GM23338 (cell line): ENCODE data around the gene ARHGAP30. TPM values are rescaled to one million over a fixed set of nuclear protein-coding genes. Genes with fewer than 3 reads are reported as not detected.

Experiments
- ATAC-seq: fragments of 200-7000 bp; cut with Tn5 transposase; 3 replicates; pipeline ENCODE4 v1.9.1; 2020
- DNase-seq: peaks from one replicate; pipeline ENCODE4 v3.0.0-alpha.2; 2015; ENCODE audit warnings: low spot score
- H2AFZ ChIP-seq: fragments of 200-600 bp; sonication (generic); 2 replicates; pipeline ENCODE4 v1.8.0; 2016; ENCODE audit warnings: antibody characterized with exemption, mild to moderate bottlenecking, moderate library complexity
- H3F3A ChIP-seq: fragments of 200-600 bp; sonication (generic); replicated peaks from 2 replicates; pipeline ENCODE4 v1.8.0; 2017; ENCODE audit warnings: antibody characterized with exemption, mixed run types, low read depth
- H3K27ac ChIP-seq: fragments of 200-600 bp; sonication (generic); 2 replicates; pipeline ENCODE4 v1.6.1; 2016; ENCODE audit warnings: low read depth
- H3K27me3 ChIP-seq: fragments of 200-600 bp; sonication (generic); 2 replicates; pipeline ENCODE4 v1.8.0; 2016; ENCODE audit warnings: mild to moderate bottlenecking, mixed run types, moderate library complexity; ENCODE audit not compliant: insufficient read depth
- H3K36me3 ChIP-seq: fragments of 200-600 bp; sonication (generic); 2 replicates; pipeline ENCODE4 v1.8.0; 2016; ENCODE audit warnings: mild to moderate bottlenecking; ENCODE audit not compliant: insufficient read depth
- H3K4me1 ChIP-seq: fragments of 200-600 bp; sonication (generic); 2 replicates; pipeline ENCODE4 v1.8.0; 2016; ENCODE audit warnings: mild to moderate bottlenecking, moderate library complexity; ENCODE audit not compliant: insufficient read depth
- H3K4me2 ChIP-seq: fragments of 200-600 bp; sonication (generic); 2 replicates; pipeline ENCODE4 v1.7.1; 2017; ENCODE audit warnings: mixed run types
- H3K4me3 ChIP-seq: fragments of 200-600 bp; sonication (generic); 2 replicates; pipeline ENCODE4 v1.6.1; 2016; ENCODE audit warnings: mixed run types
- H3K79me2 ChIP-seq: fragments of 200-600 bp; sonication (generic); replicated peaks from 2 replicates; pipeline ENCODE4 v1.8.0; 2017; ENCODE audit warnings: mild to moderate bottlenecking; ENCODE audit not compliant: insufficient read depth
- H3K9me2 ChIP-seq: fragments of 200-600 bp; sonication (generic); 2 replicates; pipeline ENCODE4 v1.8.0; 2017; ENCODE audit not compliant: insufficient read depth
- H4K20me1 ChIP-seq: fragments of 200-600 bp; sonication (generic); replicated peaks from 2 replicates; pipeline ENCODE4 v1.8.0; 2017; ENCODE audit warnings: mild to moderate bottlenecking; ENCODE audit not compliant: insufficient read depth
- H3K27ac Mint-ChIP-seq: 2 replicates; pipeline ENCODE4 v1.8.0; 2020; ENCODE audit warnings: inconsistent platforms, mild to moderate bottlenecking, moderate library complexity, mixed read lengths
- H3K27me3 Mint-ChIP-seq: 3 replicates; pipeline ENCODE4 v1.8.0; 2022; ENCODE audit warnings: low read depth, mild to moderate bottlenecking, moderate library complexity, mixed read lengths, inconsistent platforms; ENCODE audit not compliant: insufficient read depth, poor library complexity
- H3K36me3 Mint-ChIP-seq: 3 replicates; pipeline ENCODE4 v1.8.0; 2021; ENCODE audit warnings: low read depth, mild to moderate bottlenecking, inconsistent platforms, moderate library complexity, mixed read lengths
- H3K4me1 Mint-ChIP-seq: 3 replicates; pipeline ENCODE4 v1.8.0; 2020; ENCODE audit warnings: mild to moderate bottlenecking, inconsistent platforms, mixed read lengths
- H3K4me3 Mint-ChIP-seq: 3 replicates; pipeline ENCODE4 v1.8.0; 2021; ENCODE audit warnings: moderate library complexity, mild to moderate bottlenecking, inconsistent platforms, mixed read lengths
- H3K9me3 Mint-ChIP-seq: 3 replicates; pipeline ENCODE4 v1.8.0; 2020; ENCODE audit warnings: moderate library complexity, mild to moderate bottlenecking, inconsistent platforms, mixed read lengths
- CREB1 ChIP-seq: fragments of 250-450 bp; sonication (Bioruptor Pico); IDR thresholded peaks from 2 replicates; pipeline ENCODE4 v1.5.0; 2020; ENCODE audit warnings: low read depth, mild to moderate bottlenecking, moderate library complexity
- CTCF ChIP-seq, 2 experiments: fragments of 200-600 bp in 1 of 2; sonication (generic) in 1 of 2; conservative IDR thresholded peaks; 2 replicates each; pipeline versions ENCODE4 v1.5.1 to v1.6.1; 2016 to 2017; ENCODE audit warnings: antibody characterized with exemption in 2 of 2, low read depth in 2 of 2, mild to moderate bottlenecking in 2 of 2, moderate library complexity in 1 of 2
- ETS1 ChIP-seq: IDR thresholded peaks from 2 replicates; pipeline ENCODE4 v1.6.1; 2016; ENCODE audit warnings: antibody characterized with exemption
- EZH2 ChIP-seq: fragments of 200-600 bp; sonication (generic); IDR thresholded peaks from one replicate; pipeline ENCODE4 v1.8.0; 2017; ENCODE audit warnings: antibody characterized with exemption, mild to moderate bottlenecking, low read depth; ENCODE audit not compliant: unreplicated experiment
- EZH2phosphoT487 ChIP-seq: fragments of 200-600 bp; sonication (generic); IDR thresholded peaks from one replicate; pipeline ENCODE4 v1.8.1; 2018; ENCODE audit warnings: antibody characterized with exemption; ENCODE audit not compliant: unreplicated experiment
- JUNB ChIP-seq: IDR thresholded peaks from one replicate; pipeline ENCODE4 v1.6.1; 2016; ENCODE audit warnings: antibody characterized with exemption; ENCODE audit not compliant: unreplicated experiment
- NANOG ChIP-seq: IDR thresholded peaks from 2 replicates; pipeline ENCODE4 v1.6.1; 2016; ENCODE audit warnings: antibody characterized with exemption, borderline replicate concordance
- POLR2AphosphoS5 ChIP-seq: IDR thresholded peaks from 2 replicates; pipeline ENCODE4 v1.6.1; 2016; ENCODE audit warnings: antibody characterized with exemption, low read depth
- REST ChIP-seq: IDR thresholded peaks from one replicate; pipeline ENCODE4 v1.6.1; 2018; ENCODE audit warnings: antibody characterized with exemption; ENCODE audit not compliant: unreplicated experiment
- ZNF114 ChIP-seq: fragments of 250-450 bp; sonication (Bioruptor Pico); IDR thresholded peaks from 2 replicates; pipeline ENCODE4 v1.5.0; 2020; ENCODE audit warnings: mild to moderate bottlenecking, moderate library complexity
- ZNF331 ChIP-seq: fragments of 250-450 bp; sonication (Bioruptor Pico); IDR thresholded peaks from 2 replicates; pipeline ENCODE4 v1.5.0; 2020; ENCODE audit warnings: low read depth, mild to moderate bottlenecking, moderate library complexity
- ZNF462 ChIP-seq: fragments of 250-450 bp; sonication (Bioruptor Pico); IDR thresholded peaks from 2 replicates; pipeline ENCODE4 v1.5.0; 2020; ENCODE audit warnings: mild to moderate bottlenecking, moderate library complexity
- polyA plus RNA-seq: library from polyadenylated mRNA; unstranded; fragments of >200 nt; fragmentation: Nextera tagmentation; extraction: Ambion mirVana; gene quantifications from 2 replicates; pipeline ENCODE4 v1.2.1, GENCODE V29; 2016
- total RNA-seq: library from RNA; depleted of rRNA; stranded (reverse); fragments of >200 nt; shearing (Covaris generic); gene quantifications from 2 replicates; pipeline ENCODE4 v1.2.3, GENCODE V29; 2014

The ARHGAP30 gene
- total and polyA plus RNA-seq, 2 experiments from 2014 or later: 0.45 TPM; not detected in 1

- Mint-ChIP-seq H3K27me3 (peaks cover 5% of the 10 kb centered on the region), H3K4me1 (peaks cover 12% of the 10 kb centered on the region), H3K9me3 (no peaks in the 10 kb centered on the region), H3K27ac (no peak overlapping the region), H3K4me3 (no peak overlapping the region), H3K36me3 (no peaks in the 10 kb centered on the region)
- Histone ChIP-seq H3F3A (no peaks in the 10 kb centered on the region), H4K20me1 (no peaks in the 10 kb centered on the region), H3K9me2 (peaks cover 5% of the 10 kb centered on the region; the same call in 1 of the 2 replicates), H3K4me2 (no peak overlapping the region), H3K27me3 (no peaks in the 10 kb centered on the region), H3K79me2 (no peaks in the 10 kb centered on the region), H3K4me3 (no peak overlapping the region), H3K36me3 (no peaks in the 10 kb centered on the region), H3K4me1 (peaks cover 7% of the 10 kb centered on the region), H2AFZ (no peak overlapping the region), H3K27ac (no peak overlapping the region)
- no peak for ATAC-seq
- TF ChIP-seq NANOG: no peak
- TF ChIP-seq ETS1: no peak
- TF ChIP-seq ZNF114: no peak
- TF ChIP-seq EZH2phosphoT487: no peak
- no peak for TF ChIP-seq POLR2AphosphoS5
- TF ChIP-seq JUNB: no peak
- TF ChIP-seq CREB1: no peak
- TF ChIP-seq EZH2: no peak
- no peak for TF ChIP-seq ZNF331 (CRISPR knock-in tag)
- no peak for TF ChIP-seq REST
- TF ChIP-seq CTCF (conservative IDR thresholded peaks at IDR 0.05; ENCODE audit: low read depth in 2 of 2): no peak
- DNase-seq: no peak
Measured at GRCh38 chr1:161091093-161091492, 21.4 kb upstream of the ARHGAP30 start.

- peaks cover 5% of the 10 kb centered on the region; the same call in 1 of the 2 replicates for H3K9me2 ChIP-seq
- H3K79me2 ChIP-seq: no peaks in the 10 kb centered on the region
- no peaks in the 10 kb centered on the region for H3K27me3 ChIP-seq
- Mint-ChIP-seq H3K27me3 (peaks cover 8% of the 10 kb centered on the region), H3K9me3 (no peaks in the 10 kb centered on the region), H3K36me3 (no peaks in the 10 kb centered on the region), H3K4me1 (peaks cover 15% of the 10 kb centered on the region), H3K4me3 (no peak overlapping the region), H3K27ac (no peak overlapping the region)
- H3K4me1 ChIP-seq: peaks cover 7% of the 10 kb centered on the region
- no peaks in the 10 kb centered on the region for H3K36me3 ChIP-seq
- H3K4me2 ChIP-seq: no peak overlapping the region
- no peaks in the 10 kb centered on the region for H3F3A ChIP-seq
- H3K27ac ChIP-seq: no peak overlapping the region
- H3K4me3 ChIP-seq: no peak overlapping the region
- H4K20me1 ChIP-seq: no peaks in the 10 kb centered on the region
- ATAC-seq (no peak), DNase-seq (no peak)
- H2AFZ ChIP-seq: no peak overlapping the region
- no peak for TF ChIP-seq ZNF462 (CRISPR knock-in tag)
Measured at GRCh38 chr1:161090617-161091016, 20.9 kb upstream of the ARHGAP30 start.
